MM.1S (cell line): Measurements from ENCODE around the gene ZNF670.
"Not testable (repeated sequence)": the region's sequence is repeated elsewhere in the genome, so short reads cannot be mapped to it uniquely, and the experiment has no call there.

Experiments
- DNase-seq: peaks from one replicate; pipeline ENCODE4 v3.0.0-alpha.2; 2015
- H2AFZ ChIP-seq: fragments of 300-600 bp; sonication (generic); 2 replicates; pipeline ENCODE4 v1.6.0; 2016; ENCODE audit warnings: antibody characterized with exemption, low read length
- H3F3A ChIP-seq: fragments of 300-600 bp; sonication (generic); 2 replicates; pipeline ENCODE4 v1.6.1; 2016; ENCODE audit warnings: mild to moderate bottlenecking, antibody characterized with exemption, low read length, moderate library complexity, mixed read lengths; ENCODE audit not compliant: insufficient read depth
- H3K27ac ChIP-seq: fragments of 300-600 bp; sonication (generic); 2 replicates; pipeline ENCODE4 v1.5.1; 2016; ENCODE audit warnings: mild to moderate bottlenecking, low read length
- H3K27me3 ChIP-seq: fragments of 300-600 bp; sonication (generic); replicated peaks from 2 replicates; pipeline ENCODE4 v1.6.0; 2016; ENCODE audit warnings: low read length; ENCODE audit not compliant: insufficient read depth
- H3K36me3 ChIP-seq: fragments of 300-600 bp; sonication (generic); replicated peaks from 2 replicates; pipeline ENCODE4 v1.6.1; 2016; ENCODE audit warnings: mild to moderate bottlenecking, low read length, mixed read lengths; ENCODE audit not compliant: insufficient read depth
- H3K4me1 ChIP-seq: fragments of 300-600 bp; sonication (generic); 2 replicates; pipeline ENCODE4 v1.6.1; 2016; ENCODE audit warnings: low read length, mixed read lengths
- H3K4me2 ChIP-seq: fragments of 300-600 bp; sonication (generic); 2 replicates; pipeline ENCODE4 v1.6.0; 2016; ENCODE audit warnings: low read depth, low read length
- H3K4me3 ChIP-seq: fragments of 300-600 bp; sonication (generic); 2 replicates; pipeline ENCODE4 v1.5.1; 2016; ENCODE audit warnings: low read length, mixed read lengths
- H3K79me2 ChIP-seq: fragments of 300-600 bp; sonication (generic); 2 replicates; pipeline ENCODE4 v1.6.1; 2016; ENCODE audit warnings: mixed run types, low read length, mixed read lengths
- H3K9ac ChIP-seq: fragments of 300-600 bp; sonication (generic); 2 replicates; pipeline ENCODE4 v1.6.1; 2016; ENCODE audit warnings: low read length, mixed read lengths
- H3K9me2 ChIP-seq: fragments of 300-600 bp; sonication (generic); replicated peaks from 2 replicates; pipeline ENCODE4 v1.6.1; 2016; ENCODE audit warnings: mild to moderate bottlenecking, low read length, mixed read lengths; ENCODE audit not compliant: insufficient read depth
- H3K9me3 ChIP-seq: fragments of 300-600 bp; sonication (generic); replicated peaks from 2 replicates; pipeline ENCODE4 v1.6.1; 2016; ENCODE audit warnings: mild to moderate bottlenecking, low read length, mixed read lengths; ENCODE audit not compliant: insufficient read depth
- H4K20me1 ChIP-seq: fragments of 300-600 bp; sonication (generic); 2 replicates; pipeline ENCODE4 v1.6.1; 2016; ENCODE audit warnings: mild to moderate bottlenecking, low read length, moderate library complexity, mixed read lengths; ENCODE audit not compliant: insufficient read depth
- EZH2 ChIP-seq: fragments of 300-600 bp; sonication (generic); optimal IDR thresholded peaks from 2 replicates; pipeline ENCODE3; 2017; ENCODE audit warnings: low read depth, mild to moderate bottlenecking, antibody characterized with exemption, low read length, mixed read lengths
- EZH2phosphoT487 ChIP-seq: fragments of 300-600 bp; sonication (generic); IDR thresholded peaks from 2 replicates; pipeline ENCODE4 v1.6.1; 2018; ENCODE audit warnings: antibody characterized with exemption, low read length
- TF ChIP-seq, protein P1 (sequence below): fragments of 300-600 bp; sonication (generic); IDR thresholded peaks from 2 replicates; pipeline ENCODE4 v1.5.1; 2016; ENCODE audit warnings: antibody characterized with exemption, low read length, mixed read lengths

The ZNF670 gene

DNA sequence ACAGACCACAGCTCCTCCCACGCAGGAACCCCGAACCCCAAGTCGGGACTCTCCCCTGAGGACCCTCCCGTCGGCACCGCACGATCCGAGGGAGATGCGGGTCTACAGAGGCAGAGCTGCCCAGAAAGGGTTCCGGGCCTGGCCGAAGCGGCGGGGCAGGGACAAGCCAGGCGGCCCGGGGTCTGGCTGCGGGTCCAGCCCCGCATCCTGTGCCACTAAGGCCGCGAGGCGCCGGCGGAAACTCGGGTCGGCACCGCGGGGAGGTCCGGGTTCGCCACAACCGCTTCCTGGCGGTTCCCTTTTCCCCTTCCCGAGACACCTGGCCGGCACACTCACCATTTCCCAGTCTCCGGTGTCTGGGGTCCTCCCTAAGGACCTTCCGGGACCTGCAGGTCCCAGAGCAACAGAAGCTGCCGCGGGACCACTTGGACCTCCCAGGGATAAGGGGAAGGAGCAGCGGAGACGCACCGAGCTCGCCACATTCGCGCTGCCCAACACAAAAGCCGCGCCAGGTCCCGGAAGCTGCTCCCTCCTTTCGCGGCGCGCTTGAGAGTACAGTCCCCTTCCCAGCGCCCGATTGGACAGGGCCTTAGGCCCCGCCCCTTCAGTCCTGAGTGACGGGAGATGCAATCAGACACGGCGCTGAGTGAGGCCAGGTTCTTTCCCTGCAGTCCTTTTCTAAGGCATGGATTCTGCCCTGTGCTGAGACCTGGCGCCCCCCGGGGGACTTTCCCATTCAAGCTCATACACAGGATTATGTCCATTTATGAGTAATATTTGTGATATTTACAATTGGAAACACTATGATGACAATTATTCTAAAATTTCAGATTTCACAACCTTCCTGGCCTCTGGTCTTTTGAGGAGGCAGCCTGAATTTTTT lies at the start of gene ZNF670:
Gene ZNF670, minus strand, starts transcription at position 554 of the 883 bp plus-strand sequence. Its CDS starts 215 bp downstream, at position 339.
- TF ChIP-seq, protein P1, sequence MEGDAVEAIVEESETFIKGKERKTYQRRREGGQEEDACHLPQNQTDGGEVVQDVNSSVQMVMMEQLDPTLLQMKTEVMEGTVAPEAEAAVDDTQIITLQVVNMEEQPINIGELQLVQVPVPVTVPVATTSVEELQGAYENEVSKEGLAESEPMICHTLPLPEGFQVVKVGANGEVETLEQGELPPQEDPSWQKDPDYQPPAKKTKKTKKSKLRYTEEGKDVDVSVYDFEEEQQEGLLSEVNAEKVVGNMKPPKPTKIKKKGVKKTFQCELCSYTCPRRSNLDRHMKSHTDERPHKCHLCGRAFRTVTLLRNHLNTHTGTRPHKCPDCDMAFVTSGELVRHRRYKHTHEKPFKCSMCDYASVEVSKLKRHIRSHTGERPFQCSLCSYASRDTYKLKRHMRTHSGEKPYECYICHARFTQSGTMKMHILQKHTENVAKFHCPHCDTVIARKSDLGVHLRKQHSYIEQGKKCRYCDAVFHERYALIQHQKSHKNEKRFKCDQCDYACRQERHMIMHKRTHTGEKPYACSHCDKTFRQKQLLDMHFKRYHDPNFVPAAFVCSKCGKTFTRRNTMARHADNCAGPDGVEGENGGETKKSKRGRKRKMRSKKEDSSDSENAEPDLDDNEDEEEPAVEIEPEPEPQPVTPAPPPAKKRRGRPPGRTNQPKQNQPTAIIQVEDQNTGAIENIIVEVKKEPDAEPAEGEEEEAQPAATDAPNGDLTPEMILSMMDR, result no peak
- TF ChIP-seq EZH2phosphoT487 (no peak), EZH2 (no peak)
- Histone ChIP-seq H3K9ac (peak within 1 kb of the TSS; percentile 75), H3K9me3 (no peaks in the 10 kb centered on the region), H4K20me1 (no peaks in the 10 kb centered on the region), H3K4me3 (peak within 1 kb of the TSS; percentile 87), H3K27me3 (no peaks in the 10 kb centered on the region), H3K36me3 (no peaks in the 10 kb centered on the region), H3K4me1 (0 out of 2 replicates have a peak, but pooled peaks cover 3% of the 10 kb centered on the region), H3K27ac (0 out of 2 replicates have a peak within 1 kb of the TSS, but pooled peaks have one; percentile 15), H3F3A (no peaks in the 10 kb centered on the region; the same call in 1 of the 2 replicates), H3K9me2 (no peaks in the 10 kb centered on the region), H3K4me2 (peak within 1 kb of the TSS; percentile 63), H2AFZ (peak within 1 kb of the TSS; percentile 84), H3K79me2 (peaks cover 35% of the 10 kb centered on the region)
- peak; percentile 99 for DNase-seq

DNA sequence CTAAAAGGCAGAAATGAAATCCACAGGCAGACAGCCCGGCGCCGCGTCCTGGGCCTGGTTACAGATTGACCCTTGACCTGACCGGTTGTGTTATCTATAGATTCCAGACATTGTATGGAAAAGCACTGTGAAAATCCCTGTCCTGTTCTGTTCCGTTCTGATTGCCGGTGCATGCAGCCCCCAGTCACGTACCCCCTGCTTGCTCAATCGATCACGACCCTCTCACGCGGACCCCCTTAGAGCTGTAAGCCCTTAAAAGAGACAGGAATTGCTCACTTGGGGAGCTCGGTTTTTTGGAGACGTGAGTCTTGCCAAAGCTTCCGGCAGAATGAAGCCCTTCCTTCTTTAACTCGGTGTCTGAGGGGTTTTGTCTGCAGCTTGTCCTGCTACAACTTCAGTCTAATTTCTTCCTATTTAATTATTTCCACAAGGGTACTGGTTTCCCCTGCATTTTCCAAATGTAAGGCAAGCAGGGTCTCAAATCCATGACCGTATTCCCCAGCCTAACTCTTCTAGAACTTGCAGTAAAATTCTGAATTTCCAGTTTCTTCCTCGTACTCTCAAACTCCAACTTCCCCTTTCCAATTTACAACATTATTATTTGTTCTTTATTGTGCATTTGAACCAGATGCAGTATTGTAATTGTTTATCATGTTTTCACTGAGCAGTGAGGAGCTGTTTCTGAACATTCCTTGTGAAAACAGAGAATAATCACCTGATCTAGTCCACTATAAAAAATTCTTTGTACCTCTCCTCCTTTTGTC lies 49.1 kb upstream of the ZNF670 start:
- H3K4me1 ChIP-seq, H3K79me2 ChIP-seq, H3K9me2 ChIP-seq, H4K20me1 ChIP-seq, H3K4me3 ChIP-seq, DNase-seq, H3K9me3 ChIP-seq, H3K9ac ChIP-seq, H3F3A ChIP-seq, H2AFZ ChIP-seq, H3K4me2 ChIP-seq, H3K27me3 ChIP-seq, H3K27ac ChIP-seq, H3K36me3 ChIP-seq: not testable (repeated sequence)

DNA sequence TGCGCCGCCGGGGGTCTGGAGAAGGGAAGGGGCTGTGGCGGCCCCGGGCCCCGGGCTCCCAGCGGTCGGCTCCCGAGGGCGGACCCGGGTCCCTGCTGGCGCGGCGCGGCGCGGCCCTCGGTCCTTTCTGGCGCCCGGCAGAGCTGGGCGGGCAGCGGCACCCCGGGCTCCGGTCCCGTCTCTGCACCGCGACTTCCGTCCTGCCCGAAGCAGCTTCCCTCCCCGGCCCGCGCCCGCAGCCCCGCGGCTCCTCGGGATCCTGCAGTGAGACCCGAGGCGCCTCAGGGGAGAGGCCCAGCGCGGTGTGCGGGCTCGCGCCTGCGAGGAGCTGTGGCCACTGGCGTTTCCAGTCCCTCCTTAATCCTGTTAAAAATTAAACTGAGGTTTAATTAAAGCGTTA lies 48.0 kb upstream of the ZNF670 start:
- H3K9me3 ChIP-seq, H3K4me1 ChIP-seq, H3K36me3 ChIP-seq, H3K9ac ChIP-seq, H3K27me3 ChIP-seq, H3F3A ChIP-seq, H3K27ac ChIP-seq, DNase-seq, H4K20me1 ChIP-seq, H3K9me2 ChIP-seq, H2AFZ ChIP-seq, H3K4me3 ChIP-seq, H3K79me2 ChIP-seq, H3K4me2 ChIP-seq: not testable (repeated sequence)

DNA sequence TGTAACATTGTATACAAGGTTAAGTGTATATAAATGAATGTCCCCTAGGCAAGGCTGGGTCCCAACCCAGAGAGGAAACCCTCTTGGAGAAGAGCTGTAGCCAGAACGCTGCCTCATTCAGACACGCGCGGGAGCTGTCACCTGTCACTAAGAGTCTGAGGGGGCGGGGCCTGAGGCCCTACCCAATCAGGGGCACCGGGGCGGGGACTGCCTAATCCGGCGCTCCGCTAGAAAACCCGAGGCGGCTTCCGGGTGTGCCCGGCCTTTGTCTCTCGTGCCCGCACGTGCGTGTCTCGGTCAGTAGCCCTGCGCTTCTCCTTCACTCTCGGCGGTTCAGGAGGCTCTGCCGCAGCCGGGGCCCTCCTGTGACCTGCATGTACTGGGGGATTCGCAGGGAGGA lies 47.6 kb upstream of the ZNF670 start:
- H3K4me3 ChIP-seq, DNase-seq, H3K27me3 ChIP-seq, H3K4me2 ChIP-seq, H3F3A ChIP-seq, H3K9me2 ChIP-seq, H3K36me3 ChIP-seq, H3K9ac ChIP-seq, H3K9me3 ChIP-seq, H2AFZ ChIP-seq, H3K79me2 ChIP-seq, H4K20me1 ChIP-seq, H3K4me1 ChIP-seq, H3K27ac ChIP-seq: not testable (repeated sequence)
